GM18867 (cell line): Measurements from ENCODE around the gene OTX1.
"Not testable (repeated sequence)": the region's sequence is repeated elsewhere in the genome, so short reads cannot be mapped to it uniquely, and the experiment has no call there.

Experiments used
- ATAC-seq: cut with Tn5 transposase; IDR thresholded peaks from one replicate; pipeline ENCODE4 v1.9.1; 2021; ENCODE audit warnings: mild to moderate bottlenecking, moderate library complexity; ENCODE audit not compliant: unreplicated experiment

The OTX1 gene

GRCh38 chr2:63050334-63051041 is at the start of gene OTX1:
Gene OTX1, plus strand, starts transcription at chr2:63050830. Its CDS starts 2,161 bp downstream, at chr2:63052991.
- ATAC-seq: peak; percentile 94

- ATAC-seq: no peak
Measured at GRCh38 chr2:63001576-63001975, 49.1 kb upstream of the OTX1 start.

- no peak for ATAC-seq
Measured at GRCh38 chr2:63003351-63003750, 47.3 kb upstream of the OTX1 start.

- ATAC-seq: no peak
Measured at GRCh38 chr2:63007813-63008458, 42.7 kb upstream of the OTX1 start.

GRCh38 chr2:63008838-63009237 is 41.8 kb upstream of the OTX1 start:
- no peak for ATAC-seq

- no peak for ATAC-seq
Measured at GRCh38 chr2:63009490-63009889, 41.1 kb upstream of the OTX1 start.

GRCh38 chr2:63012541-63012940 is 38.1 kb upstream of the OTX1 start:
- ATAC-seq: no peak

- no peak for ATAC-seq
Measured at GRCh38 chr2:63013438-63013837, 37.2 kb upstream of the OTX1 start.

GRCh38 chr2:63015389-63015788 is 35.2 kb upstream of the OTX1 start:
- ATAC-seq: no peak

GRCh38 chr2:63018439-63018838 is 32.2 kb upstream of the OTX1 start:
- no peak for ATAC-seq

- not testable (repeated sequence) for ATAC-seq
Measured at GRCh38 chr2:63019686-63020085, 30.9 kb upstream of the OTX1 start.

- ATAC-seq: peak; percentile 70
Measured at GRCh38 chr2:63023444-63023843, 27.2 kb upstream of the OTX1 start.

- ATAC-seq: no peak
Measured at GRCh38 chr2:63027220-63027619, 23.4 kb upstream of the OTX1 start.

- no peak for ATAC-seq
Measured at GRCh38 chr2:63029058-63029457, 21.6 kb upstream of the OTX1 start.

- no peak for ATAC-seq
Measured at GRCh38 chr2:63034526-63034925, 16.1 kb upstream of the OTX1 start.

GRCh38 chr2:63035169-63035568 is 15.5 kb upstream of the OTX1 start:
- ATAC-seq: no peak

- no peak for ATAC-seq
Measured at GRCh38 chr2:63035660-63036059, 15.0 kb upstream of the OTX1 start.

- no peak for ATAC-seq
Measured at GRCh38 chr2:63038034-63038433, 12.6 kb upstream of the OTX1 start.

- ATAC-seq: no peak
Measured at GRCh38 chr2:63040586-63040985, 10.0 kb upstream of the OTX1 start.

- ATAC-seq: no peak
Measured at GRCh38 chr2:63041592-63041991, 9.0 kb upstream of the OTX1 start.

- ATAC-seq: no peak
Measured at GRCh38 chr2:63044362-63045327, 6.0 kb upstream of the OTX1 start.
